DOHH2 (cell line): ENCODE data around the gene COG4.

Source experiments
- H3F3A ChIP-seq: fragments of 200-600 bp; sonication (generic), shearing (Covaris generic); 2 replicates; pipeline ENCODE4 v1.6.0; 2016; ENCODE audit warnings: antibody characterized with exemption, mild to moderate bottlenecking; ENCODE audit not compliant: control insufficient read depth, insufficient read depth
- H3K27ac ChIP-seq: fragments of 200-600 bp; sonication (generic); 2 replicates; pipeline ENCODE4 v1.5.1; 2014; ENCODE audit warnings: low read depth, mild to moderate bottlenecking, low read length, moderate library complexity
- H3K27me3 ChIP-seq: fragments of 200-600 bp; sonication (generic); 2 replicates; pipeline ENCODE4 v1.6.1; 2014; ENCODE audit warnings: mild to moderate bottlenecking, low read length, mixed read lengths; ENCODE audit not compliant: control insufficient read depth
- H3K36me3 ChIP-seq: fragments of 200-600 bp; sonication (generic); 2 replicates; pipeline ENCODE4 v1.6.1; 2014; ENCODE audit warnings: mild to moderate bottlenecking, low read length, moderate library complexity, mixed read lengths; ENCODE audit not compliant: control insufficient read depth
- H3K4me1 ChIP-seq: fragments of 200-600 bp; sonication (generic); 2 replicates; pipeline ENCODE4 v1.6.1; 2014; ENCODE audit warnings: mild to moderate bottlenecking, low read length, mixed read lengths; ENCODE audit not compliant: control insufficient read depth
- H3K4me2 ChIP-seq: fragments of 200-600 bp; sonication (generic); 2 replicates; pipeline ENCODE4 v1.6.0; 2014; ENCODE audit warnings: mild to moderate bottlenecking, low read length, moderate library complexity
- H3K4me3 ChIP-seq: fragments of 200-600 bp; sonication (generic); 2 replicates; pipeline ENCODE4 v1.5.1; 2014; ENCODE audit warnings: mild to moderate bottlenecking, low read length, mixed read lengths
- H3K79me2 ChIP-seq: fragments of 200-600 bp; sonication (generic); 2 replicates; pipeline ENCODE4 v1.6.1; 2014; ENCODE audit warnings: mild to moderate bottlenecking, low read length, mixed read lengths; ENCODE audit not compliant: control insufficient read depth
- H3K9me2 ChIP-seq: fragments of 200-600 bp; sonication (generic); replicated peaks from 2 replicates; pipeline ENCODE4 v1.6.1; 2014; ENCODE audit warnings: mild to moderate bottlenecking, low read length, mixed read lengths; ENCODE audit not compliant: control insufficient read depth
- H3K9me3 ChIP-seq: fragments of 200-600 bp; sonication (generic); 2 replicates; pipeline ENCODE4 v1.6.1; 2014; ENCODE audit warnings: antibody characterized with exemption, low read length, mixed read lengths; ENCODE audit not compliant: control insufficient read depth, insufficient read depth
- H4K20me1 ChIP-seq: fragments of 200-600 bp; sonication (generic); 2 replicates; pipeline ENCODE4 v1.6.0; 2014; ENCODE audit warnings: low read depth, mild to moderate bottlenecking, antibody characterized with exemption, low read length, moderate library complexity; ENCODE audit not compliant: control insufficient read depth, insufficient read depth
- EZH2phosphoT487 ChIP-seq: fragments of 200-600 bp; sonication (generic); IDR thresholded peaks from 2 replicates; pipeline ENCODE4 v1.6.1; 2017; ENCODE audit warnings: borderline replicate concordance, mild to moderate bottlenecking, antibody characterized with exemption, low read length, moderate library complexity, mixed read lengths
- TF ChIP-seq, protein P1 (sequence below): fragments of 200-600 bp; sonication (generic); IDR thresholded peaks from one replicate; pipeline ENCODE4 v1.5.1; 2014; ENCODE audit warnings: antibody characterized with exemption, mild to moderate bottlenecking, low read depth, low read length; ENCODE audit not compliant: poor library complexity, severe bottlenecking

COG4 gene

DNA sequence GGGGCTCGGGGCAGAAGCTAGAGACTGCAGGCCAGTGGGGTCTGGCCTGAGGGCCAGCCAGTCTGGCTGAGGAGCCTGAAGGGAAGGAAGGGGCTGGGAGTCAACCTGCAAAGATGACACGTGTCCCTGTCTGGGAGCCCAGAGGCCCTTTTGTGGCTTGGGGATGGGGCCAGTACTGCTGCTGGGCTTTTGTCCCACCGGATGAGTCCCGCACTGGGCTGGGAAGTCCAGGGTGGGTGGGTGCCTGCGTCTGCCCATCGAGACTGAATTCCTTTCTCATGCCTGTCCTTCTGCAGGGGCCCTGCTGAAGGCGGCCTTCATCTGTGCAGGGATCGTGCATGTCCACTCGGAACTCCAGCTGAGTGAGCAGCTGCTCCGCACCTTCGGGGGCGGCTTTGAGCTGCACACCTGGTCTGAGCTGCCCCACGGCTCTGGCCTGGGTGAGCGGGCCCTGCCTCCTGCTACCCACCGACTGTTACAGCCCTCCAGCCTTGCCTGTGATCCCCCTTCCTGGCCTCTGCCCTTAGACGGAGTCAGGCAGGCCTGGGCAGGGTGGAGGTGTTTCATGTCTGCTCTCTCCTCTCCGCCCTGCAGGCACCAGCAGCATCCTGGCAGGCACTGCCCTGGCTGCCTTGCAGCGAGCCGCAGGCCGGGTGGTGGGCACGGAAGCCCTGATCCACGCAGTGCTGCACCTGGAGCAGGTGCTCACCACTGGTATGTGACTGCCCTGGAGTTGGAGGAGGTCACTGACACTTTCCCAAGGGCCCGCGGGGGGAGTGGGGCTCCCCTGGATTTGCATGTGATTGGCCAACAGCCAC, 48.1 kb downstream of the COG4 start:
- H3K27me3 ChIP-seq = no peaks in the 10 kb centered on the region
- no peaks in the 10 kb centered on the region for H4K20me1 ChIP-seq
- peak overlapping the region; percentile 31 for H3K4me2 ChIP-seq
- H3K9me3 ChIP-seq = no peaks in the 10 kb centered on the region
- H3K4me3 ChIP-seq = no peak overlapping the region
- peaks cover 45% of the 10 kb centered on the region for H3K4me1 ChIP-seq
- no peak overlapping the region for H3K27ac ChIP-seq
- no peaks in the 10 kb centered on the region for H3K9me2 ChIP-seq
- no peaks in the 10 kb centered on the region for H3F3A ChIP-seq
- H3K36me3 ChIP-seq = peaks cover 24% of the 10 kb centered on the region
- TF ChIP-seq EZH2phosphoT487 = no peak
- TF ChIP-seq, protein P1, sequence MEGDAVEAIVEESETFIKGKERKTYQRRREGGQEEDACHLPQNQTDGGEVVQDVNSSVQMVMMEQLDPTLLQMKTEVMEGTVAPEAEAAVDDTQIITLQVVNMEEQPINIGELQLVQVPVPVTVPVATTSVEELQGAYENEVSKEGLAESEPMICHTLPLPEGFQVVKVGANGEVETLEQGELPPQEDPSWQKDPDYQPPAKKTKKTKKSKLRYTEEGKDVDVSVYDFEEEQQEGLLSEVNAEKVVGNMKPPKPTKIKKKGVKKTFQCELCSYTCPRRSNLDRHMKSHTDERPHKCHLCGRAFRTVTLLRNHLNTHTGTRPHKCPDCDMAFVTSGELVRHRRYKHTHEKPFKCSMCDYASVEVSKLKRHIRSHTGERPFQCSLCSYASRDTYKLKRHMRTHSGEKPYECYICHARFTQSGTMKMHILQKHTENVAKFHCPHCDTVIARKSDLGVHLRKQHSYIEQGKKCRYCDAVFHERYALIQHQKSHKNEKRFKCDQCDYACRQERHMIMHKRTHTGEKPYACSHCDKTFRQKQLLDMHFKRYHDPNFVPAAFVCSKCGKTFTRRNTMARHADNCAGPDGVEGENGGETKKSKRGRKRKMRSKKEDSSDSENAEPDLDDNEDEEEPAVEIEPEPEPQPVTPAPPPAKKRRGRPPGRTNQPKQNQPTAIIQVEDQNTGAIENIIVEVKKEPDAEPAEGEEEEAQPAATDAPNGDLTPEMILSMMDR = no peak
- no peaks in the 10 kb centered on the region for H3K79me2 ChIP-seq

DNA sequence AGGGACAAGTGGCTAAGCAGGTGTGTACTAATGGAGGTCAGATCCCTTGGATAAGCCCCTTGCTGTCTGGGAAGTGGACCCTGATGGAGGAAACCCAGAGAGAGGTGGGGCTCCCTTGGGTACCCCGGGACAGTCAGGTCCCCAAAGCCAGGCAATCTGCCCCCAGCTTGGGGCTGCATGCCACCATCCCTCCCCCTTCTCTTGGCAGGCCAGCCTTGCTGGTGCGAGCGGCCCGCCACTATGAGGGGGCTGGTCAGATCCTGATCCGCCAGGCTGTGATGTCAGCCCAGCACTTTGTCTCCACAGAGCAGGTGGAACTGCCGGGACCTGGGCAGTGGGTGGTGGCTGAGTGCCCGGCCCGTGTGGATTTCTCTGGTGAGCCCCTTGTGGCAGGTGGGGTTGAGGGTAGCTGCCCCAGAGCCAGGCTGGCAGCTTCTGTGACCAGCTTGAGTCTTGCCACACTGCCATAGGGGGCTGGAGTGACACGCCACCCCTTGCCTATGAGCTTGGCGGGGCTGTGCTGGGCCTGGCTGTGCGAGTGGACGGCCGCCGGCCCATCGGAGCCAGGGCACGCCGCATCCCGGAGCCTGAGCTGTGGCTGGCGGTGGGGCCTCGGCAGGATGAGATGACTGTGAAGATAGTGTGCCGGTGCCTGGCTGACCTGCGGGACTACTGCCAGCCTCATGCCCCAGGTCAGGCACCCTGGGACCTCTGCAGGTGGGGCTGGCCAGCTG, 48.9 kb downstream of the COG4 start:
- Histone ChIP-seq H3K27ac (no peak overlapping the region), H3K9me2 (no peaks in the 10 kb centered on the region), H3K4me2 (no peak overlapping the region), H3F3A (no peaks in the 10 kb centered on the region), H4K20me1 (no peaks in the 10 kb centered on the region), H3K27me3 (no peaks in the 10 kb centered on the region), H3K4me1 (peaks cover 37% of the 10 kb centered on the region), H3K36me3 (peaks cover 16% of the 10 kb centered on the region), H3K9me3 (no peaks in the 10 kb centered on the region), H3K4me3 (no peak overlapping the region), H3K79me2 (no peaks in the 10 kb centered on the region)
- TF ChIP-seq EZH2phosphoT487 = no peak
- TF ChIP-seq, protein P1 = no peak

DNA sequence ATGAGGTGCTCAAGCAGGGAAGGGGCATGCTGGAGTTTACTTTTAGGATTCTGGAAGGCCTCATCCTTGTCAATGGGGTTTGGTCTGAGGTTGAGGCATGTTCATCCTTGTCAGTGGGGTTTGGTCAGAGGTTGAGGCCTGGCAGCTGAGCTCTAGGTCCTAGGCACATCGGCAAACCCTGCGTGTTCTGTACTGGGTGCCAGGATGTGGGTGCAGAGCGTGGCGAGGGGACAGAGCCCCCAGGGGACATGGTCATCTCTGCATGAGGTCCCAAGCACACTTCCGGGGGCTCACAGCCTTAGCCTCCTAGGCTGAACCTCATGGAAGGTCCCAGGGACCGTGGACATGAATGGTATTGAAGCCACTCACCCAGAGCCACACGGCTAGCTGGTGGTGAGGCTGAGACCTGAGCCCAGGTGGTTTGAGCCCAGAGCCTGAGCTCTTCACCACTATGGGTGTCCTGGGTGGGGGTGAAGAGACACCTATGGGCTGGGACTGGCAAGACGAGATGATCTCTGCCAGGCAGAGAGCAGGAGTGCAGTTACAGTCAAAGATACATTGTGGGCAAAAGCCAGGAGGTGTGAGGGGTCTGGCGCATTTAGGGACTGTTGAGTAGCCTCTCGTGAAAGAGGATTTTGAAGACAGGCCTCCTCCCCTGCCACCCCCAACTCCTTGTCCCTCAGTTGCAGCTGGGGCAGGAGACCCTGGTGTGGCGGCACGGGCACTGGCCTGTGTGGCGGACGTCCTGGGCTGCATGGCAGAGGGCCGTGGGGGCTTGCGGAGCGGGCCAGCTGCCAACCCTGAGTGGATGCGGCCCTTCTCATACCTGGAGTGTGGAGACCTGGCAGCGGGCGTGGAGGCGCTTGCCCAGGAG, 49.7 kb downstream of the COG4 start:
- Histone ChIP-seq H3K4me1 (peaks cover 29% of the 10 kb centered on the region), H3K4me3 (no peak overlapping the region), H3K79me2 (no peaks in the 10 kb centered on the region), H3K27me3 (no peaks in the 10 kb centered on the region), H3K4me2 (no peak overlapping the region), H4K20me1 (no peaks in the 10 kb centered on the region), H3K9me2 (no peaks in the 10 kb centered on the region), H3K9me3 (no peaks in the 10 kb centered on the region), H3K27ac (no peak overlapping the region), H3F3A (no peaks in the 10 kb centered on the region), H3K36me3 (peaks cover 8% of the 10 kb centered on the region)
- TF ChIP-seq, protein P1 = peak; percentile 20
- no peak for TF ChIP-seq EZH2phosphoT487
